HG03460 (cell line): Measurements from ENCODE around the gene TRAK2.
"Not testable (repeated sequence)": the region's sequence is repeated elsewhere in the genome, so short reads cannot be mapped to it uniquely, and the experiment has no call there.

Experiments used
- ATAC-seq: cut with Tn5 transposase; IDR thresholded peaks from one replicate; pipeline ENCODE4 v1.9.1; 2021; ENCODE audit not compliant: unreplicated experiment

Gene TRAK2

DNA sequence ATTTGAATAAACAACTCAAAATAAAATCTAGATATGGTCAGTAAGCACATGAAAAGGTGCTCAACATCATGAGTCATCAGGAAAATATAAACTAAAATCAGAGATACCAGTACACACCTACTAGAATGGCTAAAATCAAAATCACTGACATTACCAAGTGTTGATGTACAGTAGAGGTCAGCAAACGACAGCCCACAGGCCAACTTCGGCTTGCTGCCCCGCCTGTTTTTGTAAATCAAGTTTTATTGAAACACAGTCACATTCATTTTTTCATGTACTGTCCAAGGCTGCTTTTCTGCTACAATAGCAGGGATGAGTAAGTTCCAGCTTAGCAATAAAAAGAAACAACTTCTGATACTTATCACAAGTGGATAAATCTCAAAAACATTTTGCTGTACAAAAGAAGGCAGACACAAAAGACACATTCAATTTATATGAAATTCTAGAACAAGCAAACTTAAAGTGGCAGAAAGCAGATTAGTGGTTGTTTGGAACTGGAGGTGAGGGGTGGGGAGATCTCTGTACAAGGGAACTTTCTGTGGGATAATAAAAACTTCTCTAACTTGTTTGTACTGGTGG lies 32.1 kb downstream of the TRAK2 start:
- ATAC-seq = no peak

DNA sequence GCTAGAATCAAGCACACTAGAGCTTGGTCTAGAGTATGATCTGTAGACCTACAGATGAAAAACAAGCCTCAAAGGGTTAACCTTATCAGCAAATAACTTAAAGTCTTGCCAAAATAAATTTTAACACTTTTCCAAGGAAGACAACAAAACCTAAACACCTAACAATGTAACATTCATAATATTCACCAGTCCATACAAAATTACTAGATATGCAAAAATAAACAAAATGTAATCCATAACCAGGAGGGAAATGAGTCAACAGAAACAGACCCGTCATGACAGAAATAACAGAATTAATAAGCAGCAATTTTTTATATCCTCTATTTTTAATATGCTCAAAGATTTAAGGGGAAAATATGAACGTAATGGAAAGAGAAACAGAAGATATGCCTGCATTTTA lies 36.1 kb downstream of the TRAK2 start:
- ATAC-seq = no peak

DNA sequence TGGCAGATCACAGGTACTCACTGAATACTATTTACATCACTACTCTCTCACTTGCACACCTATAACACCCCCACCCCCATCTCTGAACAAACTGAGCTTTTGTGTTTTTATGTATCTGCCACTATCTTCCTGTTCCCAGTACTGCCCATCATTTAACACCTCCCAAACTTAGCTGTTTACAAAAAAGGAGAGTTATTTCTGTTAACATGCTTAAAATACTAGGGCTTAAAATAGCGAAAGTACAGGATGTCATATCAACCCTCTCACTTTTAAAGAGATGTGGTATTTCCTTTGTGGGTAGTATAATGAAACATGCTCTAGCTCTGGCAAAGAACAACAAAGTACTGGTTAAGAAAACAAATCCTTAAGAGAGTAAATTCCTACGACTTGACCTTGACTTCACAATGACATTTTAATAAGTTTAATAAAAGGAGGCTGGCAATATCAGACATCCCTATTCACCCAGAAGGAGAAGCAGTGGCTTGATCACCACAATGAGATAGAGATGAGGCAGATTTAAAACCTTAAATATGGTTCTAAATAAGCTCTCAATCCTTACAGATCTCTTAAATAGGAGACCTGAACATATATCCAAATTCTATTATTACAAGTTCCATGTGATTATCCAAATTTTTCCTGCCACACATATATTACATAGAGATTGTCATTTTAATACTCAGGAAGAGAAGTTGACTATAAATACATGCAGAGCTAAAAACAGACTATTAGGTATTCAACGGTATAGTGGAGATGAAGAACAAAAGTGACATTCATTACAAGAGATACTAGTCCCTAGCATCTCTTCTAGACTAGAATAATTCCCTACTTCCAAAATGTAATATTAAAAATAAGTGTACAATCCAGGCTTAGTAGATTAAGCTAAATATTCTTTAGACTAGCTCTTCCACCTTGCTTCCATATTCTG lies 36.9 kb downstream of the TRAK2 start:
- ATAC-seq = peak; percentile 73

DNA sequence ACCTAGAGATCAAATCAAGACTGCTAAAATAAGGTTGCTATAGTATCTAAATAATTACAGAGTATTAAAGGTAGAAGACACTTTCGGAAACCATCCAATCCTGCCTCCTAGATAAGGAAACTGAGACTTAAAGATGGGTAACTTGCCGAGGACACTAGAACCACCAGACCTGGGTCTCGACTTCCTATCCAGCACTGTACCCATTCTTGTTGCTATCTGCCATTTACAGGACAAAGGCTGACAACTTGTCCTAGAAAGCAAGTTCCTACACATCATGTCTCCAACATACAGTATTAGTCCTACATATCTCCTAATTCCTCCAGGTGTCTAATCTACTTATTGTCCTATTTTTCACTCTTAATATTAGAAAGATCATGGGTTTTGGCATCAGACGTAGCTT lies 37.7 kb downstream of the TRAK2 start:
- no peak for ATAC-seq

GRCh38 chr2:201413143-201413542 lies 38.1 kb downstream of the TRAK2 start:
- no peak for ATAC-seq

- ATAC-seq = no peak
Observed at GRCh38 chr2:201411421-201411820, 39.8 kb downstream of the TRAK2 start.

- no peak for ATAC-seq
Observed at GRCh38 chr2:201408931-201409330, 42.3 kb downstream of the TRAK2 start.

- ATAC-seq = no peak
Observed at GRCh38 chr2:201407265-201407664, 44.0 kb downstream of the TRAK2 start.

- no peak for ATAC-seq
Observed at GRCh38 chr2:201406077-201406662, 45.1 kb downstream of the TRAK2 start.

DNA sequence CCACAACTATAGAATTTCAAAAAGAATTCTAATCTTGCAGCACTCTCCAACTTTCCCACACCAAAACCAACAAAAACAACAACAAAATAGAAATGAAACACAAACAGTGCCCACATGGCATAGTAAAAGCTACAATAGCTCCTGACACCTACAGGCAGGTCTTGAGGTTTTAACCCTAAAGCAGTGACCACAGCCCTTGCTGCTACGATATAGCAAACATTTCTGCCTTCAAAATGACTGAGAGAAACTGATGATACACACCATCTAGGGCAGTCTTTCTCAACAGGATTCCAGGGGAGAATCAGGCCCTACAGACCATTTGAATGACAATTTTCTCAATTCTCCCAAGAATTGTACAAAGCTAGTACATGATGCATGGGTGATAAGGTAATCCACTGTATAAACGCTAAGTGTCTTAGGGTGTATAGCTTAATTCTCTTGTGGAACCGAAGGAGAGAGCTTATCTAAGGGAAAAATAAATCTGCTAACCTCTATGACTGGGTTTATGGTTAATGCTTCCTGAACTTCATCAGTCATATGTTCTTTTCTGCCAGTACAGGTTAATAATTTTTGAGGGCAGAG lies 46.5 kb downstream of the TRAK2 start:
- ATAC-seq = no peak

GRCh38 chr2:201403880-201404279 lies 47.4 kb downstream of the TRAK2 start:
- no peak for ATAC-seq

DNA sequence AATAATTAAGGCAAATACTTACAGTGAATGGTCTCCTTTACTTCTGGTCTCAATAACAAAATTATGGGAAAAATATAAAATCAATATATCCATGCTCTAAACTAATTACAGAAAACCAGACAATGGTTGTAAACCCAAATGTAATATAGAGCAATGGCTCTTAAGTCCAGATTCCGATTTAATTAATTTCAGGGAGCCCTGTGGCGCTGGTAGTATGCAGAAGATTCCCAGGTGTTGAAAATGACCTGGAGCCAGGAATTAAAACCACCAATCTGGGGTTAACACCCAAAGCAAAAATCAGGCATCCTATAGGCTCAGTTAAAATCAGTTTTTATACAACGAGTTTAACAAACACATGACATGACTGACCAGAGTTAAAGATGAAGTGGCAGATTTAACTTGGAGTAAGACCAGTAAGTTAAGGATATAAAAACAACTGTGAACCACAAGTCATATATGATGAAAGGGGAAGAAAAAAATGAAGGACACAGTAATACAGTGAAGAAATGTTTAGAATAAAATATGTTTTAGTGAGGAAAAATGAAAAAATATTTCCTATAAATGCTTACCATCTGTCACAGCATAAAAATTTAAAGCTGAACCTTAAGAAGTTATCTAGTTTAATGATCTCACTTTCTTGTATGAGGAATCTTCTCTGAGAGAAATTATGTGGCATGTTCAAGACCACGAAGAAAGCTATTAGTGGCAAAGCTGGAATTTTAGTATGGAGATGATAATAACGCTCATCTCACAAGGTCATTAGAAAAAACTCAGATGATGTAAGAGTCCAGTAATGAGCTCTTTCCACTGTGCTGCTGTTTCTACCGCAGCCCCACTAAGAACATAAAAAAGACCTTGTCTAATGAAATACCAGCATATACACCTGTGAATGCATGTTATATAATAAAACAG lies 48.4 kb downstream of the TRAK2 start:
- ATAC-seq = no peak

DNA sequence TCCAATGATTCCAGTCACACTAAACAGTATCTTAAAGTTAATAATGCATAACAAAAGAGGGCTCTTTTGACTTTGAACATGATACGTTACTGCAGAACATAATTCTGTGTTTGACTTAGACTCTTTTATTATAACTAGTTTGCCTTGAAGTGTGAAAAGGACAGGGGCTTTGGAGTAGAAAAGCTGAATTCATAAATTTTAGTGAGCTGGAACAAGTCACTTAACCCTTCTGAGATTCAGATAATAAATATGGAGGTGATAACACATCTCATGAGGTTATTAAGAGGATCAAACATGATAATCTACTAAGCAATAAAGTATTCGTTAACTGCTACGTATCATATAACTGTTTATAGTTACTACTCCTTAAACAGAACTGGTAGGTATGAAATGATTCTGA lies 49.4 kb downstream of the TRAK2 start:
- no peak for ATAC-seq

- ATAC-seq = no peak
Observed at GRCh38 chr2:201396595-201396994, 54.7 kb downstream of the TRAK2 start.

GRCh38 chr2:201383136-201383535 lies 68.1 kb downstream of the TRAK2 start:
- ATAC-seq = no peak

- ATAC-seq = no peak
Observed at GRCh38 chr2:201378496-201379397, 72.5 kb downstream of the TRAK2 start.

GRCh38 chr2:201377218-201377617 lies 74.0 kb downstream of the TRAK2 start:
- no peak for ATAC-seq

- no peak for ATAC-seq
Observed at GRCh38 chr2:201369775-201370174, 81.5 kb downstream of the TRAK2 start.

GRCh38 chr2:201369318-201369717 lies 81.9 kb downstream of the TRAK2 start:
- not testable (repeated sequence) for ATAC-seq

DNA sequence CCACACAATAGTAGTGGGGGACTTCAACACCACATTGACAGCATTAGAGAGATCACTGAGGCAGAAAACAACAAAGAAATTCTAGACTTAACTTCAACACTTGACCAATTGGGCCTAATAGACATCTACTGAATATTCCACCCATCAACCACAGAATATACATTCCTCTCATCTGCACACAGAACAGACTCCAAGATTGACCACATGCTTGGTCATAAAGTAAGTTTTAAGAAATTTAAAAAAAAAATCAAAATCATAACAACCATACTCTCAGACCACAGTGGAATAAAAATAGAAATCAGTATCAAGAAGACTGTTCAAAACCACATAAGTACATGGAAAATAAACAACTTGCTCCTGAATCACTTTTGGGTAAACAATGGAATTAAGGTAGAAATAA lies 85.1 kb downstream of the TRAK2 start:
- no peak for ATAC-seq
